HG03432 (cell line): ENCODE measurements around the gene UGT2B28.
"Not testable (repeated sequence)": the region's sequence is repeated elsewhere in the genome, so short reads cannot be mapped to it uniquely, and the experiment has no call there.

Experiments
- ATAC-seq: cut with Tn5 transposase; IDR thresholded peaks from one replicate; pipeline ENCODE4 v1.9.1; 2021; ENCODE audit warnings: mild to moderate bottlenecking, moderate library complexity; ENCODE audit not compliant: unreplicated experiment

The UGT2B28 gene

GRCh38 chr4:69280081-69280480 lies at the start of gene UGT2B28:
UGT2B28 (plus strand) TSS chr4:69280475; CDS start chr4:69280501, 26 bp downstream.
- not testable (repeated sequence) for ATAC-seq

- no peak for ATAC-seq
These were observed 41.2 kb upstream of the UGT2B28 start for GRCh38 chr4:69239092-69239491.

- no peak for ATAC-seq
These were observed 40.6 kb upstream of the UGT2B28 start for GRCh38 chr4:69239557-69240168.

- ATAC-seq, result not testable (repeated sequence)
These were observed 39.5 kb upstream of the UGT2B28 start for GRCh38 chr4:69240787-69241186.

- ATAC-seq, result not testable (repeated sequence)
These were observed 38.5 kb upstream of the UGT2B28 start for GRCh38 chr4:69241746-69242145.

GRCh38 chr4:69242562-69243240 lies 37.6 kb upstream of the UGT2B28 start:
- ATAC-seq, result not testable (repeated sequence)

- ATAC-seq, result not testable (repeated sequence)
These were observed 29.4 kb upstream of the UGT2B28 start for GRCh38 chr4:69250884-69251283.

- not testable (repeated sequence) for ATAC-seq
These were observed 27.0 kb upstream of the UGT2B28 start for GRCh38 chr4:69253147-69253772.

- ATAC-seq, result not testable (repeated sequence)
These were observed 11.7 kb upstream of the UGT2B28 start for GRCh38 chr4:69268612-69269011.

- not testable (repeated sequence) for ATAC-seq
These were observed 16.1 kb downstream of the UGT2B28 start for GRCh38 chr4:69296356-69296755.

- not testable (repeated sequence) for ATAC-seq
These were observed 28.3 kb downstream of the UGT2B28 start for GRCh38 chr4:69308426-69309033.

GRCh38 chr4:69309549-69310076 lies 29.3 kb downstream of the UGT2B28 start:
- ATAC-seq, result not testable (repeated sequence)

- not testable (repeated sequence) for ATAC-seq
These were observed 30.0 kb downstream of the UGT2B28 start for GRCh38 chr4:69310262-69310661.

GRCh38 chr4:69317669-69318298 lies 37.5 kb downstream of the UGT2B28 start:
- ATAC-seq, result peak; percentile 72

- ATAC-seq, result no peak
These were observed 41.0 kb downstream of the UGT2B28 start for GRCh38 chr4:69321153-69321729.

- ATAC-seq, result no peak
These were observed 41.8 kb downstream of the UGT2B28 start for GRCh38 chr4:69322055-69322454.

GRCh38 chr4:69323284-69323683 lies 43.0 kb downstream of the UGT2B28 start:
- no peak for ATAC-seq

GRCh38 chr4:69330345-69331047 lies 50.2 kb downstream of the UGT2B28 start:
- ATAC-seq, result no peak

GRCh38 chr4:69331304-69331703 lies 51.0 kb downstream of the UGT2B28 start:
- not testable (repeated sequence) for ATAC-seq

- ATAC-seq, result not testable (repeated sequence)
These were observed 55.2 kb downstream of the UGT2B28 start for GRCh38 chr4:69335485-69335884.
